Vagina (tissue), 2 donors: ENCODE data around the gene RLN1.

Source experiments
- CTCF ChIP-seq, 3 experiments: fragments of 450-650 bp in 2 of 3; fragments of 200-600 bp in 1 of 3; sonication (generic) in 1 of 3; IDR thresholded peaks; one replicate each; pipeline ENCODE4 v1.5.1; 2017 to 2019; ENCODE audit warnings: antibody characterized with exemption in 3 of 3, mild to moderate bottlenecking in 2 of 3, moderate library complexity in 2 of 3
- POLR2A ChIP-seq, 2 donors: fragments of 450-650 bp; IDR thresholded peaks; one replicate each; pipeline ENCODE4 v1.6.1; 2017; ENCODE audit warnings: antibody characterized with exemption in 2 of 2, mild to moderate bottlenecking in 2 of 2, moderate library complexity in 2 of 2

GRCh38 chr9:5315187-5315923 lies 24.3 kb downstream of the RLN1 start:
- no peak for TF ChIP-seq POLR2A (IDR thresholded peaks at IDR 0.05)
- TF ChIP-seq CTCF (IDR thresholded peaks at IDR 0.05) = no peak
